Sigmoid colon (tissue), 4 donors: Measurements from ENCODE around the gene POLN.

Source experiments
- EP300 ChIP-seq, 4 donors: sonication (generic); formaldehyde crosslinking; IDR thresholded peaks; one replicate each; pipeline ENCODE4 v1.6.1; 2017; ENCODE audit warnings: antibody characterized with exemption in 4 of 4
- POLR2AphosphoS5 ChIP-seq, 4 donors: sonication (generic); formaldehyde crosslinking; IDR thresholded peaks; one replicate each; pipeline ENCODE4 v1.6.1; 2017; ENCODE audit warnings: antibody characterized with exemption in 4 of 4

DNA sequence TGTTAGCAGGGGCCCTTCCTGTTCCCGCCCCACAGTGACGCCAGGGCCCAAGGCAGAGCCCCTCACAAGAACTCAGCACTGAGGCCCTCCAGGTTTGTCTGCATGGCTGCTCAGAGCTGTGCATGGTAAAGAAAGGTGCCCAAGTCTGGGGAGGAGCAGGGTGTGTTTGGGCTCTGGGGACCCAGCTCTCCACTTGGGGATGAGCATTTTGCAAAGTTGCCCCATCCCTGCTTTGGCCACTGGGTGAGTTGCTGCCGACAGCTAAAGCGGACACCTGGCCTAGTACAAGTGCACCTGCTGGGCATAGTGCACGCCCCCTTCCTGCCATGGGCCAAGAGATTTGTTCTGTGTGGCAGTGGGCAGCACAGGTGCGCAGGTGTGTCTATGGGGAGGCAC lies 22.0 kb upstream of the POLN start:
- TF ChIP-seq EP300 (IDR thresholded peaks at IDR 0.05) (no peak), POLR2AphosphoS5 (IDR thresholded peaks at IDR 0.05) (no peak)
